Neural progenitor cell (in vitro differentiated cells): ENCODE data around the gene ZNF793. TPM values are rescaled to one million over a fixed set of nuclear protein-coding genes. Genes with fewer than 3 reads are reported as not detected.

Experiments
- DNase-seq: peaks from one replicate; pipeline ENCODE4 v3.0.0-alpha.2; 2016; ENCODE audit warnings: low spot score
- H2AFZ ChIP-seq: fragments of 200-600 bp; sonication (generic); replicated peaks from 2 replicates; pipeline ENCODE4 v1.6.1; 2016; ENCODE audit warnings: antibody characterized with exemption
- H3F3A ChIP-seq: fragments of 200-600 bp; sonication (generic); 2 replicates; pipeline ENCODE4 v1.6.1; 2016; ENCODE audit warnings: antibody characterized with exemption, low read depth
- H3K27ac ChIP-seq: fragments of 200-600 bp; sonication (generic); 2 replicates; pipeline ENCODE4 v1.5.1; 2016; ENCODE audit warnings: mild to moderate bottlenecking
- H3K27me3 ChIP-seq: fragments of 200-600 bp; sonication (generic); 2 replicates; pipeline ENCODE4 v1.6.1; 2016; ENCODE audit warnings: mild to moderate bottlenecking, moderate library complexity
- H3K36me3 ChIP-seq: fragments of 200-600 bp; sonication (generic); 2 replicates; pipeline ENCODE4 v1.5.1; 2016
- H3K4me1 ChIP-seq: fragments of 200-600 bp; sonication (generic); 2 replicates; pipeline ENCODE4 v1.6.1; 2016; ENCODE audit warnings: mixed run types
- H3K4me2 ChIP-seq: fragments of 200-600 bp; sonication (generic); 2 replicates; pipeline ENCODE4 v1.6.1; 2016
- H3K4me3 ChIP-seq: fragments of 200-600 bp; sonication (generic); 2 replicates; pipeline ENCODE4 v1.5.1; 2016
- H3K79me2 ChIP-seq: fragments of 200-600 bp; sonication (generic); 2 replicates; pipeline ENCODE4 v1.6.1; 2016; ENCODE audit warnings: low read depth
- H3K9ac ChIP-seq: fragments of 200-600 bp; sonication (generic); 2 replicates; pipeline ENCODE4 v1.6.1; 2016
- H3K9me3 ChIP-seq: fragments of 200-600 bp; sonication (generic); 2 replicates; pipeline ENCODE4 v1.5.1; 2016; ENCODE audit warnings: low read depth
- H4K20me1 ChIP-seq: fragments of 200-600 bp; sonication (generic); 2 replicates; pipeline ENCODE4 v1.6.1; 2016; ENCODE audit warnings: low read depth
- H3K27ac Mint-ChIP-seq: 3 replicates; pipeline ENCODE4 v1.8.0; 2021; ENCODE audit warnings: mixed read lengths
- H3K27me3 Mint-ChIP-seq: 2 replicates; pipeline ENCODE4 v1.8.0; 2022; ENCODE audit warnings: low read depth, mild to moderate bottlenecking, inconsistent platforms, moderate library complexity, mixed read lengths; ENCODE audit not compliant: insufficient read depth
- H3K36me3 Mint-ChIP-seq: 3 replicates; pipeline ENCODE4 v1.8.0; 2021; ENCODE audit warnings: mixed read lengths
- H3K4me1 Mint-ChIP-seq: 3 replicates; pipeline ENCODE4 v1.8.0; 2021; ENCODE audit warnings: mixed read lengths
- H3K4me3 Mint-ChIP-seq: 3 replicates; pipeline ENCODE4 v1.8.0; 2021; ENCODE audit warnings: mild to moderate bottlenecking, moderate library complexity, mixed read lengths
- H3K9me3 Mint-ChIP-seq: 3 replicates; pipeline ENCODE4 v1.8.0; 2020; ENCODE audit warnings: mixed read lengths
- CTCF ChIP-seq: fragments of 200-600 bp; sonication (generic); IDR thresholded peaks from 2 replicates; pipeline ENCODE4 v1.5.1; 2017; ENCODE audit warnings: antibody characterized with exemption, mild to moderate bottlenecking
- EZH2 ChIP-seq: fragments of 200-600 bp; sonication (generic); IDR thresholded peaks from 2 replicates; pipeline ENCODE4 v1.6.1; 2017; ENCODE audit warnings: antibody characterized with exemption, mild to moderate bottlenecking, moderate library complexity
- EZH2phosphoT487 ChIP-seq: fragments of 200-600 bp; sonication (generic); IDR thresholded peaks from 2 replicates; pipeline ENCODE4 v1.6.1; 2017; ENCODE audit warnings: antibody characterized with exemption
- total RNA-seq: library from RNA; depleted of rRNA; stranded (reverse); fragments of >200 nt; gene quantifications from 2 replicates; pipeline ENCODE4 v1.2.3, GENCODE V29; 2015; ENCODE audit warnings: low replicate concordance

Gene ZNF793
- total RNA-seq, 1 donor from 2014 or later = 17.3 TPM

- no peaks in the 10 kb centered on the region for H3K27me3 ChIP-seq
- H3K79me2 ChIP-seq = no peaks in the 10 kb centered on the region
- no peak overlapping the region for H3K27ac Mint-ChIP-seq
- H3K9me3 Mint-ChIP-seq = peaks cover 86% of the 10 kb centered on the region
- H3K4me2 ChIP-seq = no peak overlapping the region
- H3K36me3 Mint-ChIP-seq = peaks cover 49% of the 10 kb centered on the region
- H3K9me3 ChIP-seq = peaks cover 74% of the 10 kb centered on the region
- H3K27me3 Mint-ChIP-seq = no peaks in the 10 kb centered on the region
- H3K4me1 ChIP-seq = no peaks in the 10 kb centered on the region
- no peak overlapping the region for H3K9ac ChIP-seq
- TF ChIP-seq EZH2 = no peak
- no peak for TF ChIP-seq CTCF
- no peak for TF ChIP-seq EZH2phosphoT487
- H4K20me1 ChIP-seq = no peaks in the 10 kb centered on the region
- H3K4me3 Mint-ChIP-seq = no peak overlapping the region
- DNase-seq = no peak
- H3K27ac ChIP-seq = no peak overlapping the region
- H2AFZ ChIP-seq = no peak overlapping the region
- no peak overlapping the region for H3K4me3 ChIP-seq
- H3K4me1 Mint-ChIP-seq = no peaks in the 10 kb centered on the region
- H3K36me3 ChIP-seq = peaks cover 43% of the 10 kb centered on the region
- no peaks in the 10 kb centered on the region for H3F3A ChIP-seq
These were observed 58.1 kb downstream of the ZNF793 start for GRCh38 chr19:37564624-37565369.

GRCh38 chr19:37565370-37565669 is 58.6 kb downstream of the ZNF793 start:
- Mint-ChIP-seq H3K4me3 (no peak overlapping the region), H3K36me3 (peaks cover 52% of the 10 kb centered on the region), H3K27ac (no peak overlapping the region), H3K27me3 (no peaks in the 10 kb centered on the region), H3K9me3 (peaks cover 89% of the 10 kb centered on the region), H3K4me1 (no peaks in the 10 kb centered on the region)
- peaks cover 44% of the 10 kb centered on the region for H3K36me3 ChIP-seq
- H3K27ac ChIP-seq = no peak overlapping the region
- no peaks in the 10 kb centered on the region for H3K4me1 ChIP-seq
- H3K4me2 ChIP-seq = no peak overlapping the region
- H2AFZ ChIP-seq = no peak overlapping the region
- H3F3A ChIP-seq = no peaks in the 10 kb centered on the region
- no peaks in the 10 kb centered on the region for H4K20me1 ChIP-seq
- peaks cover 74% of the 10 kb centered on the region for H3K9me3 ChIP-seq
- H3K4me3 ChIP-seq = no peak overlapping the region
- H3K27me3 ChIP-seq = no peaks in the 10 kb centered on the region
- TF ChIP-seq EZH2phosphoT487 (no peak), CTCF (no peak), EZH2 (no peak)
- no peaks in the 10 kb centered on the region for H3K79me2 ChIP-seq
- DNase-seq = no peak
- no peak overlapping the region for H3K9ac ChIP-seq

GRCh38 chr19:37572203-37572602 is 65.5 kb downstream of the ZNF793 start:
- Histone ChIP-seq H2AFZ (no peak overlapping the region), H3K9me3 (peaks cover 25% of the 10 kb centered on the region), H4K20me1 (no peaks in the 10 kb centered on the region), H3K27ac (no peak overlapping the region), H3K4me3 (no peak overlapping the region), H3K4me2 (no peak overlapping the region), H3F3A (no peaks in the 10 kb centered on the region), H3K36me3 (peaks cover 14% of the 10 kb centered on the region), H3K27me3 (no peaks in the 10 kb centered on the region), H3K4me1 (no peaks in the 10 kb centered on the region), H3K9ac (no peak overlapping the region), H3K79me2 (no peaks in the 10 kb centered on the region)
- Mint-ChIP-seq H3K9me3 (peaks cover 67% of the 10 kb centered on the region), H3K36me3 (peaks cover 25% of the 10 kb centered on the region), H3K27me3 (no peaks in the 10 kb centered on the region), H3K4me3 (no peak overlapping the region), H3K27ac (no peak overlapping the region), H3K4me1 (no peaks in the 10 kb centered on the region)
- DNase-seq = no peak
- TF ChIP-seq EZH2phosphoT487 (no peak), EZH2 (no peak), CTCF (no peak)
